Sciatic nerve (tissue), 2 donors: ENCODE results near the gene RUSC1. TPM values are rescaled to one million over a fixed set of nuclear protein-coding genes. Genes with fewer than 3 reads are reported as not detected.

Experiments
- ATAC-seq: fragments of 200-7000 bp; cut with Tn5 transposase; one replicate; pipeline ENCODE4 v1.9.1; 2020; ENCODE audit warnings: mild to moderate bottlenecking, moderate library complexity
- DNase-seq: peaks from one replicate; pipeline ENCODE4 v3.0.0-alpha.2; 2020; ENCODE audit warnings: low spot score
- intact Hi-C: fragments of 100-400 bp; cut with DNase I; formaldehyde crosslinking; loops from one replicate; pipeline ENCODE4 v1.14.2; 2022
- total RNA-seq: library from RNA; stranded (reverse); fragmentation: NEBNext Ultra II Directional; extraction: Animal tissue kit (Norgen Biotek cat#: 25700); gene quantifications from one replicate; pipeline ENCODE4 v1.2.1, GENCODE V29; 2021
- donor health status: DM: no; HTN: no; CAD: no.
- donor health status: DM: no; HTN: no; CAD: no.

RUSC1 gene
- total RNA-seq, 1 donor from 2014 or later: 43.3 TPM

GRCh38 chr1:155293086-155293749 lies 27.5 kb upstream of the RUSC1 start:
- no peak for ATAC-seq
- intact Hi-C loops: no loop called here
- DNase-seq: no peak

- DNase-seq (no peak), ATAC-seq (peak; percentile 48)
- intact Hi-C loops: no loop called here
These were observed 26.0 kb upstream of the RUSC1 start for GRCh38 chr1:155294520-155295182.

GRCh38 chr1:155295183-155295941 lies 25.3 kb upstream of the RUSC1 start:
- peak; percentile 39 for ATAC-seq
- no peak for DNase-seq
- intact Hi-C loops: no loop called here

DNA sequence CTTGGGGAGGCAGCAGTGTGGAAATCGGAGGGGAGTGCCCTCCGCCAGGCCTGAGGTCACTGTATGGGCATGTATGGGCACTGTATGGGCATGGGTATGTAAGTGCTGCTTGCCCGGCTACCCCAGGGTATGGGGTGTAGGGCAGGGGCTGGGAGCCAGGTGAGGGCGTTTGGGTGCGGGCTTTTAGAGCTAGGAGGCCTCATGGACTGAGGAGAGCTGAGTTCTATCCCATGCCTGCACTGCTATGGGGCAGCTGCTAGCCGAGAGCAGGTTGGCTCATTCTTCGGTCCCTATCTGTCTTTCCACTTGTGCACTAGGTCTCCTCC lies 24.8 kb upstream of the RUSC1 start:
- ATAC-seq: peak; percentile 46
- intact Hi-C loops: no loop called here
- DNase-seq: no peak

DNA sequence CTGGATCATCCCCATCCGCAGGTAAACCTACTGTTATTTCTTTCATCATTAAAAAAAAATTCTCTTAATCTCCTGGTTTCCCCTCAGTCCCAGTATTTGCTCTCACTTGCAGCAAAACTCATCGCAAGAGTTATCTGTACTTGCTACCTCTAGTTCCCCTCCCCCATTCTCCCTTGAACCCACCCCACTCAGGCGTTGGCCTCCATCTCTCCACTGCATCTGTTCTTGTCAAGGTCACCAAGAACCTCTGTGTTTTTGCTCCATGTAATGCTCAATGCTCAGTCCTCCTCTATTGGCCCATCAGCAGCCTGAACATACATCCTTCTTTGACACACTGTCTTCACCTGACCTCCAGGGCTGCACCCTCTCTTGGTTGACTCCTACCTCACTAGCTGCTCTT lies 24.0 kb upstream of the RUSC1 start:
- intact Hi-C loops: no loop called here
- ATAC-seq: no peak
- DNase-seq: no peak

GRCh38 chr1:155297384-155297783 lies 23.3 kb upstream of the RUSC1 start:
- no peak for DNase-seq

DNA sequence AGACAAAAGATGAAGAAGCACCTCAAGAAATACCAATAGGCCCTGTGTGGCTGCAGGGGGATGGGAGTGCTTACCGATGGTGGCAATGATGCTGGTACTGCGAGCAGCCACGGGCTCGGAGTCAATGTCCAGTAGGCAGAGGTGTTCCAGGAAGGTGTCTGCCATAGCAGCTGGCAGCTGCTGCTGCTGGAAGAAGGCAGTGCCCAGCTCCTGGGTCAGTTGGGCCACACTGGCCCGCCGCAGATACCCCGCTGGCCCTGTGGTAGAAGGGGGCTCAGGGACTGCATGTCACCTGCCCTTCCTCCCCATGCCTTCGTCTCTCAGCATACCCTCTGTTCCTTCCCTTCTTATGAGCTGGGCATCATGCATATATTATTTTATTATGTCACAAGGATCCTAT lies 20.7 kb upstream of the RUSC1 start:
- no peak for DNase-seq
- intact Hi-C loops: no loop called here
- no peak for ATAC-seq

More at GRCh38 chr1:155297384-155297783, 23.3 kb upstream of the RUSC1 start:
- intact Hi-C loops: no loop called here
- ATAC-seq: no peak

GRCh38 chr1:155300553-155301329 lies 20.0 kb upstream of the RUSC1 start:
- DNase-seq (no peak), ATAC-seq (no peak)
- intact Hi-C loops: no loop called here

GRCh38 chr1:155301342-155301841 lies 19.3 kb upstream of the RUSC1 start, which contains the start of gene PKLR:
Gene PKLR, minus strand, starts transcription at chr1:155301438. Its CDS starts 43 bp downstream, at chr1:155301395.
- DNase-seq (no peak), ATAC-seq (no peak)
- intact Hi-C loops: no loop called here

- no peak for DNase-seq
- intact Hi-C loops: no loop called here
These were observed 16.1 kb upstream of the RUSC1 start for GRCh38 chr1:155304558-155305063.

GRCh38 chr1:155305881-155306391 lies 14.8 kb upstream of the RUSC1 start:
- DNase-seq (no peak), ATAC-seq (no peak)
- intact Hi-C loops: no loop called here

More at GRCh38 chr1:155304558-155305063, 16.1 kb upstream of the RUSC1 start:
- no peak for ATAC-seq

DNA sequence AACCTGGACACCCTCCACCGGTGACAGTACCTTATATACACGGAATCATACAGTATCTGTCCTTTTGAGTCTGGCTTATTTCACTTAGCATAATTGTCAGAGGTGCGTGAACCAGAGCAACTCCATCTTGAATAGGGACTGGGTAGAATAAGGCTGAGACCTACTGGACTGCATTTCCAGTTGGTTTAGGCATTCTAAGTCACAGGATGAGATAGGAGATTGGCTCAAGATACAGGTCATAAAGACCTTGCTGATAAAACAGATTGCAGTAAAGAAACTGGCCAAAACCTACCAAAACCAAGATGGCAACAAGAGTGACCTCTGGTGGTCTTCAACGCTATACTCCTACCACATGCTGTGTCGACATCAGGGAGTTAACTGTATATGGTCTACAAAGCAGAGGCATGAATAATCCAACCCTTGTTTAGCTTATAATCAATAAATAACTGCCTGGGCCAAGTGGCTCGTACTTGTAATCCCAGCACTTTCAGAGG lies 13.4 kb upstream of the RUSC1 start:
- DNase-seq: no peak
- intact Hi-C loops: no loop called here
- no peak for ATAC-seq

DNA sequence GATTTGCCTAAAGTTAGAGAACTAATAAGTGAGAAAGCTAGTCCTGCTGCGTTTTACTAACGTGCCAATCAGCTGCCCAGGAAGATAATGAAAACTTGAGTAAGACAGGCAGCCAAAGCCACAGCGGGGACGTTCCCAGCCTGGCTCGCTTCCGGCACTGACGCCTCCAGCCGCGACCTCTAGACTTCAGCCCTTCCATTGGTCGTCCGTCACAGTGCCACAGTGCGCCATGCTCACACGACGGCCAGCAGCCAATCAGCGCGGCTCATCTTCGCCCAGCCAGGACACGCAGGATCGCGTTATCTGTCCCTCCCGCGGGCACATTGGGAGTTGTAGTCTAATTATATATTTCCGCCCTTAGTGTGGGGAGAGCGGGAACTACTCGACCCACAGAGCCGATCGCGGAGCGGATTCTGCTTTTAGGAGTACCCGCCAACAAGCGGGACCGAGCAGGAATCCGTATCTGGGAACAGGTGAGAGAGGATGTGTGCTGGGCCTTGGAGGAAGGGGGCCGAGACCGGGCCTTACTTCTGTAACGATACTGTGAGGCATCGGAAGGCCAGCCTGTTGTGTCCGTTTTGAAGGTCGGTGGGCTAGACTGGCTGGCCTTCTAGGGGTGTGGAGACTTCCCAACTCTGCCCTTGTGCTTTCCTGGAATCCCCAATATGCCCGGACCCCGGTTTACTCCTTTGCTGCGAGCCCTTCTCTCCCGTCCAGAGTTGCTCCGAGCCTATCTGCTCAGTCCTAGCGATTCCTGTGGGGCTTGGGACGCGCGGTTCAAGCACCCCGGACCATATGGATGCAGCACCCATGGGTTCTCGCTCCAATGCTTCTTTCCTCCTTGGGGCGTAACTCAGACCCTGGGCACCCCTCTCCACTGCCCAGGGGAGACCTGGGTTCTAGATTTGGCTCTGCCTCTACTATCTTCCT lies 11.9 kb upstream of the RUSC1 start, which contains the start of gene FDPS:
FDPS (plus strand) TSS at position 374 of the 930 bp plus-strand sequence. CDS start 924 bp downstream, outside the sequence.
- intact Hi-C loops: no loop called here
- ATAC-seq: peak; percentile 100
- peak; percentile 98 for DNase-seq

GRCh38 chr1:155309423-155310021 lies 11.2 kb upstream of the RUSC1 start:
- peak; percentile 75 for DNase-seq
- peak; percentile 0 for ATAC-seq
- intact Hi-C loops: no loop called here

DNA sequence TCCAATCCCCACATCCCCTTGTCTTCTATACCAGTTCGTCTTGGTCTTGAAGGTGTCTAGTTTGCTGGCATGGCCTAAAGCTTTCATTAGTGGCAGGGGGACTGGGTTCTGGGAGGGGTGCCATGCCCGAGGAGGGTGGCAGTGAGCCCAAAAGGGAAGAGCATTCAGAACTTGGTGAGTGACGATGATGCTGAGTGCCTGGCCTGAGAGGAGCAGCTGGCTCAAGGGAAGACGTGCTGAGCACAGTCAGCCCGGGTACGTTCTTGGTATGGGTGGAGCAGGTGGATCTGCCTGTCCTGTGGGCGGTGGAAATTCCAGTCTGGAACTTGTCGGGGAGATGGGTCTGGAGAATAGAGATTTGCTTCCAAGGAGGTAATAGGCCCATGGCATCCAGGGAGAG lies 7.4 kb upstream of the RUSC1 start:
- DNase-seq: no peak
- intact Hi-C loops: no loop called here

GRCh38 chr1:155316922-155317321 lies 3.8 kb upstream of the RUSC1 start:
- DNase-seq: no peak
- intact Hi-C loops: no loop called here
- ATAC-seq: no peak

More for the DNA sequence above, 7.4 kb upstream of the RUSC1 start:
- ATAC-seq: no peak

DNA sequence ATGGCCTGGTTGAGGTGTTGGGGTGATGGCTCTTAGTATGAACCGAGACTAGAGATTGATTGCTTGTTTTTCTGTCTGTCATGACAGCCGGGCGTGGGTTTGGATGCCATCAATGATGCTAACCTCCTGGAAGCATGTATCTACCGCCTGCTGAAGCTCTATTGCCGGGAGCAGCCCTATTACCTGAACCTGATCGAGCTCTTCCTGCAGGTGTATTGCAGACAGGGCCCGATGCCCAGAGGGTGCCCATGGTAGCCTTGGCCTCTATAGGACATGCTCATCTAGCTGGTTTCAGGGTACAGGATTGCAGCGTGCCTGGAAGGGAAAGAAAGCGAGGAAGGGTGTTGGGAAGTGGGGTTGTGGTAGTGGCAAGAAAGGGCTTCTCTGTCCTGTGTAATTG lies 2.6 kb upstream of the RUSC1 start:
- no peak for DNase-seq
- ATAC-seq: no peak

More for the DNA sequence above, 2.6 kb upstream of the RUSC1 start:
- intact Hi-C loops: no loop called here
